Uterus (tissue), 4 donors: ENCODE results near the gene MTMR12. TPM values are rescaled to one million over a fixed set of nuclear protein-coding genes. Genes with fewer than 3 reads are reported as not detected.

ENCODE experiments used
- DNase-seq, 2 donors: peaks; one replicate each; pipeline ENCODE4 v3.0.0-alpha.2; 2019 to 2020
- H3K27ac ChIP-seq, 2 donors: fragments of 200-600 bp; sonication (generic); 1 replicate in 1 of 2; 2 replicates in 1 of 2; pipeline ENCODE4 v1.5.1; 2016 to 2018
- H3K27me3 ChIP-seq, 2 donors: fragments of 200-600 bp; sonication (generic); one replicate each; pipeline ENCODE4 v1.5.1; 2018 to 2019; ENCODE audit warnings: control low read depth in 1 of 2
- H3K36me3 ChIP-seq, 2 donors: fragments of 200-600 bp; sonication (generic); one replicate each; pipeline ENCODE4 v1.5.1; 2019; ENCODE audit warnings: control low read depth in 1 of 2
- H3K4me1 ChIP-seq, 2 donors: fragments of 200-600 bp; sonication (generic); one replicate each; pipeline ENCODE4 v1.5.1; 2018 to 2019; ENCODE audit warnings: control low read depth in 1 of 2
- H3K4me3 ChIP-seq, 2 donors: fragments of 200-600 bp; sonication (generic); 1 replicate in 1 of 2; 2 replicates in 1 of 2; pipeline ENCODE4 v1.5.1; 2018 to 2019; ENCODE audit warnings: mild to moderate bottlenecking in 1 of 2
- H3K9me3 ChIP-seq, 2 donors: fragments of 200-600 bp; sonication (generic); one replicate each; pipeline ENCODE4 v1.5.1; 2019; ENCODE audit warnings: control low read depth in 1 of 2
- POLR2A ChIP-seq, 2 donors: fragments of 450-650 bp; IDR thresholded peaks; one replicate each; pipeline ENCODE4 v1.6.1; 2016; ENCODE audit warnings: antibody characterized with exemption in 2 of 2, mild to moderate bottlenecking in 1 of 2, moderate library complexity in 1 of 2
- intact Hi-C: fragments of 100-400 bp; cut with DNase I; formaldehyde crosslinking; loops from one replicate; pipeline ENCODE4 v1.15.1; 2023; ENCODE audit warnings: low total_unique reads
- total RNA-seq, 4 donors: library from RNA; depleted of rRNA in 3 of 4; stranded (reverse); fragments of >200 nt in 3 of 4; gene quantifications; one replicate each; pipeline versions ENCODE4 v1.1.0 to v1.2.4, GENCODE V29; 2014 to 2023
- TF ChIP-seq, protein P1 (sequence below), 4 experiments: fragments of 200-600 bp in 2 of 4; fragments of 450-650 bp in 2 of 4; sonication (generic) in 2 of 4; IDR thresholded peaks; one replicate each; pipeline ENCODE4 v1.5.1; 2016 to 2019; ENCODE audit warnings: antibody characterized with exemption in 4 of 4, mild to moderate bottlenecking in 2 of 4, moderate library complexity in 1 of 4
- donor health status: DM: yes; HTN: yes; CAD: no.

The MTMR12 gene
- total RNA-seq, 4 donors from 2014 or later = 37.6 to 96.6 (median 54.6) TPM

DNA sequence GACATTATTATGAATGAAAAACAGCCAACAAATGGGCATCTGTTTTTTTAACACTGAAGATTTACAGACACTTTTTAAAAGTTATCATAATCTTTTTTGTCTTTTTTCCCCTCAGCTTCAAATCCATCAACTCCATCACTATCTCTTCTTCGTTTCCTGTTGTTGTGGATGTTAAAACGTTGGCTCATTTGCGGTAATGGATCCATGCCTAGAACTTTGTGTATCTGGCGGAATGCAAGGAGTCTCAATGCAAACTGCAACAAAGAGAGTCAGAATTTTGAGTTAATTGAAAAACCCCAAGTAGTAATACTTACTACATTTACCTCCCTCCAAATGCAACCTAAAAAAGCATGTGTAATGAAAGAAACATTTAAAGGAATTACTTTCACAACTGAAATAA is 42.9 kb upstream of the MTMR12 start:
- Histone ChIP-seq H3K27me3 (no peaks in the 10 kb centered on the region), H3K4me3 (no peak overlapping the region), H3K36me3 (no peaks in the 10 kb centered on the region), H3K9me3 (no peaks in the 10 kb centered on the region), H3K27ac (no peak overlapping the region), H3K4me1 (no peaks in the 10 kb centered on the region)
- intact Hi-C loops = no loop called here
- no peak for TF ChIP-seq POLR2A (IDR thresholded peaks at IDR 0.05)
- TF ChIP-seq, protein P1, sequence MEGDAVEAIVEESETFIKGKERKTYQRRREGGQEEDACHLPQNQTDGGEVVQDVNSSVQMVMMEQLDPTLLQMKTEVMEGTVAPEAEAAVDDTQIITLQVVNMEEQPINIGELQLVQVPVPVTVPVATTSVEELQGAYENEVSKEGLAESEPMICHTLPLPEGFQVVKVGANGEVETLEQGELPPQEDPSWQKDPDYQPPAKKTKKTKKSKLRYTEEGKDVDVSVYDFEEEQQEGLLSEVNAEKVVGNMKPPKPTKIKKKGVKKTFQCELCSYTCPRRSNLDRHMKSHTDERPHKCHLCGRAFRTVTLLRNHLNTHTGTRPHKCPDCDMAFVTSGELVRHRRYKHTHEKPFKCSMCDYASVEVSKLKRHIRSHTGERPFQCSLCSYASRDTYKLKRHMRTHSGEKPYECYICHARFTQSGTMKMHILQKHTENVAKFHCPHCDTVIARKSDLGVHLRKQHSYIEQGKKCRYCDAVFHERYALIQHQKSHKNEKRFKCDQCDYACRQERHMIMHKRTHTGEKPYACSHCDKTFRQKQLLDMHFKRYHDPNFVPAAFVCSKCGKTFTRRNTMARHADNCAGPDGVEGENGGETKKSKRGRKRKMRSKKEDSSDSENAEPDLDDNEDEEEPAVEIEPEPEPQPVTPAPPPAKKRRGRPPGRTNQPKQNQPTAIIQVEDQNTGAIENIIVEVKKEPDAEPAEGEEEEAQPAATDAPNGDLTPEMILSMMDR (IDR thresholded peaks at IDR 0.05) = no peak
- no peak for DNase-seq

DNA sequence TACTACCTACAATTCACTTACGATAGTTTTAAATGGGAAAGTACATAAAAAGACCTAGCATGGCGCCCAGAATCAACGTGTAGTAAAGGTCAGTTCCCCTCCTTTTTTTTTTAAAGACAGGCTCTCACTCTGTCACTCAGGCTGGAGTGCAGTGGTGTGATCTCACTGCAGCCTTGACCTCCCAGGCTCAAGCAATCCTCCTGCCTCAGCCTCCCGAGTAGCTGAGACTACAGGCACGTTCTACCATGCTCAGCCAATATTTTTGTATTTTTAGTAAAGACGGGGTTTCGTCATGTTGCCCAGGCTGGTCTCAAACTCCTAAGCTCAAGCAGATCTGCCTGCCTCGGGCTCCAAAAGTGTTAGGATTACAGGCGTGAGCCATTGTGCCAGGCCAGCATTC is 40.7 kb upstream of the MTMR12 start:
- TF ChIP-seq, protein P1 (IDR thresholded peaks at IDR 0.05) = no peak
- intact Hi-C loops = no loop called here
- no peak overlapping the region for H3K4me3 ChIP-seq
- no peaks in the 10 kb centered on the region for H3K9me3 ChIP-seq
- H3K4me1 ChIP-seq = no peaks in the 10 kb centered on the region
- no peaks in the 10 kb centered on the region for H3K36me3 ChIP-seq
- H3K27ac ChIP-seq = no peak overlapping the region
- no peak for DNase-seq
- no peaks in the 10 kb centered on the region for H3K27me3 ChIP-seq

DNA sequence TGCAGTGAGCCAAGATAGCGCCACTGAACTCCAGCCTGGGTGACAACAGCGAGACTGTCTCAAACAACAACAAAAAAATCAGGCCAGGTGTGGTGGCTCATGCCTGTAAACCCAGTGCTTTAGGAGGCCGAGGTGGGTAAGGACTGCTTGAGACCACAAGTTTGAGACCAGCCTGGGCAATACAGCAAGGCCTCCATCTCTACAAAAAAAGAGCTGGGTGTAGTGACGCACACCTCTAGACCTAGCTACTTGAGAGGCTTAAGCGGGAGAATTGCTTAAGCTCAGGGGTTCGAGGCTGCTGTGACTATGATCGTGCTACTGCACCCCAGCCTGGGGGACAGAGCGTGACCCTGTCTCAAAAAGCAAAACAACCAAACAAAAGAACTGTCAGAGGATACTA is 39.9 kb upstream of the MTMR12 start:
- intact Hi-C loops = no loop called here
- no peak for DNase-seq
- TF ChIP-seq, protein P1 (IDR thresholded peaks at IDR 0.05) = no peak
- TF ChIP-seq POLR2A (IDR thresholded peaks at IDR 0.05) = no peak
- H3K36me3 ChIP-seq = no peaks in the 10 kb centered on the region
- no peak overlapping the region for H3K4me3 ChIP-seq
- H3K27ac ChIP-seq = no peak overlapping the region
- H3K4me1 ChIP-seq = no peaks in the 10 kb centered on the region
- no peaks in the 10 kb centered on the region for H3K9me3 ChIP-seq
- no peaks in the 10 kb centered on the region for H3K27me3 ChIP-seq

DNA sequence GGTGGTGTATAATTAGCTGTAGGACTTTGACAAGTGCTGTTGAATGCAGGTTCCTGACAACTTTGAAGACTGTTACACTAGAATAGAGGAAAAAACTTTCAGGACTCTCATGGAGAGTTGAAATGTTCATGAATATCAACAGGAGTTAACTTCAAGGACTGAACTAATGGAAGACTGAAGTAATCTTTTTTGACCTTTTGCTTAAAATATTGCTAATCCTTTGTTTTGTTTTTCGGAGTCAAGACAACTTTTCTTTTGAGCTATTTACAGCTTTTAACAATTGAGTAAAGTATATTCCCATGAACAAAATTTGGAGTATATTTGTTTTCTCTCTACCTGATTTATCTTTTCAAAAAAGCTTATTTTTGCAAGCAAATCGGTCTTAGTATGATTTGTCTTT is 34.1 kb upstream of the MTMR12 start:
- no peak for DNase-seq
- H3K36me3 ChIP-seq = no peaks in the 10 kb centered on the region
- H3K4me1 ChIP-seq = no peaks in the 10 kb centered on the region
- intact Hi-C loops = no loop called here
- no peaks in the 10 kb centered on the region for H3K27me3 ChIP-seq
- H3K4me3 ChIP-seq = no peak overlapping the region
- no peaks in the 10 kb centered on the region for H3K9me3 ChIP-seq
- no peak for TF ChIP-seq POLR2A (IDR thresholded peaks at IDR 0.05)
- TF ChIP-seq, protein P1 (IDR thresholded peaks at IDR 0.05) = no peak
- no peak overlapping the region for H3K27ac ChIP-seq

DNA sequence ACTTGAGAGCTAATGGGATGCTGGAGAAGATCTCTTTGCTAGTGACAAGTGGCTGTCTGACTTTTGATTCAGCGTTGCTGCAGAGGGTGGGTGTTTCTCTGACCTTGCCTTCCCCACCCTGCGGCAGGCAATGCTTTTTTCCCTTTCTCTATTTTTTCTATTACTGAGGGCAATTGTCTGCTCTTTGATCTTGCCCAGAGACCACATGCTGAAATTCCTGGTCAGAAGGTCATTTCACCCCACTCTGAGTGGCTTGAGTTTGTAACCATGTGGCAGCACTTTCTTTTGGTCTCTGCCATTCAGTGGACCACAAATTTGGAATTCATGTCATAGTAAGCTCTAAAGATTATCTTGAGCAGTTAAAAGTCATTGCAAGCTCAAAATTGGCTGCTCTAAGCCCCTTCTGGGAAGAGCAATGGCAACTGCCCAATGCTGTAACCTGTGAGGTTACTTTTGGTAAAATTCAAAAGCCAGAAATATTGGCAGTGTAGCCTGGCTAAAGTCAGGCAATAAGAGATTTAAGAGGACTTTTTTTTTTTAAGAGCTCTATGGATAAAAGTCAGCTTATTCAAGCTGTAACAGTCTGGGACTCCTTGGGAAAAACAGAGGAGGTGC is 30.4 kb upstream of the MTMR12 start:
- Histone ChIP-seq H3K36me3 (no peaks in the 10 kb centered on the region), H3K9me3 (no peaks in the 10 kb centered on the region), H3K27me3 (no peaks in the 10 kb centered on the region), H3K4me3 (no peak overlapping the region), H3K27ac (no peak overlapping the region), H3K4me1 (no peaks in the 10 kb centered on the region)
- DNase-seq = no peak
- TF ChIP-seq POLR2A (IDR thresholded peaks at IDR 0.05) = no peak
- TF ChIP-seq, protein P1 (IDR thresholded peaks at IDR 0.05) = no peak
- intact Hi-C loops = no loop called here
